Measurements from ENCODE around the gene LNPEP. TPM values are rescaled to one million over a fixed set of nuclear protein-coding genes. Genes with fewer than 3 reads are reported as not detected.

The LNPEP gene
- total and polyA plus RNA-seq, 10 of the 15 experiments (the other 5 are each of a cell fraction or from before 2014, with no cell fraction given): 5.6 to 54.9 (median 25.0) TPM

- no peak for TF ChIP-seq REST (IDR thresholded peaks at IDR 0.05; ENCODE audit: low read depth, low read length)
- peak; percentile 52; the same call in 1 of the 2 replicates for TF ChIP-seq GABPA (IDR thresholded peaks at IDR 0.05; ENCODE audit: low read depth)
- no peak for TF ChIP-seq PML (IDR thresholded peaks at IDR 0.05; ENCODE audit: low read length)
- no peak for TF ChIP-seq NFYB (IDR thresholded peaks at IDR 0.05; ENCODE audit: insufficient read depth, low read depth, low read length)
- TF ChIP-seq NR2F1 (conservative IDR thresholded peaks at IDR 0.05): peak; percentile 85
- no peak for TF ChIP-seq ZSCAN29 (IDR thresholded peaks at IDR 0.05)
- no peak for TF ChIP-seq TCF12 (IDR thresholded peaks at IDR 0.05; ENCODE audit: low read depth, low read length)
Measured at GRCh38 chr5:96896806-96897205, 39.1 kb upstream of the LNPEP start (continued).

- RAD21 ChIA-PET (ENCODE audit: unreplicated experiment): interaction anchor here (0.6 to 6.8 kb wide), 7 partner anchors 25 to 94 kb away, joined by 3 to 134 read pairs (median 3); partner anchors contain the start of gene ERAP1
- TF ChIP-seq ETV6 (conservative IDR thresholded peaks at IDR 0.05 in 1 of 2, IDR thresholded peaks at IDR 0.05 in 1 of 2; ENCODE audit: borderline replicate concordance in 1 of 2, low read depth in 1 of 2) (peak in 1 of 2 experiments; percentile 35; a peak in 1 of 4 replicates), NFIC (IDR thresholded peaks at IDR 0.05; ENCODE audit: low read depth, low read length) (peak; percentile 47; the same call in 1 of the 2 replicates), TCF3 (IDR thresholded peaks at IDR 0.05; ENCODE audit: borderline replicate concordance, insufficient read depth, low read depth, low read length) (no peak), CBFB (IDR thresholded peaks at IDR 0.05; ENCODE audit: low read depth) (no peak), EZH2 (IDR thresholded peaks at IDR 0.05; ENCODE audit: borderline replicate concordance, control insufficient read depth, low read depth, low read length) (no peak), IRF3 (IDR thresholded peaks at IDR 0.05) (no peak), CREM (IDR thresholded peaks at IDR 0.05; ENCODE audit: low read depth) (no peak), RUNX3 (IDR thresholded peaks at IDR 0.05; ENCODE audit: low read length) (peak; percentile 50; the same call in 1 of the 2 replicates), CHD1 (IDR thresholded peaks at IDR 0.05; ENCODE audit: low read depth, low read length) (no peak), IKZF1 (conservative IDR thresholded peaks at IDR 0.05) (peak; percentile 25; the same call in 1 of the 2 replicates), IKZF2 (IDR thresholded peaks at IDR 0.05) (no peak), ATF7 (IDR thresholded peaks at IDR 0.05; ENCODE audit: low read depth) (no peak), GABPA (IDR thresholded peaks at IDR 0.05; ENCODE audit: low read depth) (no peak), FOS (IDR thresholded peaks at IDR 0.05; ENCODE audit: borderline replicate concordance, extremely low read depth, insufficient read length) (no peak)
Measured at GRCh38 chr5:96901384-96901783, 34.5 kb upstream of the LNPEP start.

More at GRCh38 chr5:96901384-96901783, 34.5 kb upstream of the LNPEP start:
- no peak for DNase-seq (ENCODE audit: low read depth, low spot score)
- Histone ChIP-seq H3K9me3 (replicated peaks; ENCODE audit: control insufficient read depth, insufficient read depth, low read length) (no peaks in the 10 kb centered on the region), H3K9ac (ENCODE audit: control insufficient read depth, insufficient read depth, low read length) (no peak overlapping the region), H3K4me3 (no peak overlapping the region), H3K36me3 (ENCODE audit: control insufficient read depth in 2 of 2, insufficient read depth in 2 of 2, low read length in 1 of 2) (peaks cover 5 to 28% of the 10 kb centered on the region in 2 experiments), H3K79me2 (ENCODE audit: control insufficient read depth, insufficient read depth, low read length) (no peaks in the 10 kb centered on the region), H4K20me1 (ENCODE audit: control insufficient read depth, insufficient read depth) (no peaks in the 10 kb centered on the region), H3K27me3 (replicated peaks in 1 of 2; ENCODE audit: control insufficient read depth in 2 of 2, insufficient read depth in 2 of 2, low read length in 1 of 2) (no peaks in the 10 kb centered on the region), H3K4me2 (ENCODE audit: control insufficient read depth, insufficient read depth) (no peak overlapping the region), H2AFZ (ENCODE audit: control insufficient read depth, low read depth, low read length) (no peak overlapping the region), H3K27ac (ENCODE audit: control insufficient read depth, insufficient read depth) (0 out of 2 replicates have a peak overlapping the region, but pooled peaks have one; percentile 1), H3K4me1 (ENCODE audit: control insufficient read depth, insufficient read depth, low read length) (peaks cover 8% of the 10 kb centered on the region; the same call in 1 of the 2 replicates)
- WGBS (ENCODE audit: insufficient coverage, insufficient replicate concordance, low lambda C conversion rate, missing lambda C conversion rate): 31% methylated on average over 6 of the region's 6 CpGs
- FAIRE-seq: no peak
- intact Hi-C loops (cut with micrococcal nuclease; ENCODE audit: unreplicated experiment) (loop anchor here (1.0 to 2.0 kb wide), 2 partner anchors 17 to 32 kb away; no protein-coding TSS in a partner anchor), in situ Hi-C loops (cut with MboI) (no loop called here)
- POLR2A ChIA-PET: interaction anchor here (0.6 kb wide), 2 partner anchors 30 to 88 kb away, joined by 3 to 5 read pairs; no protein-coding TSS in a partner anchor
- SMC1A ChIA-PET (ENCODE audit: uncharacterized antibody, unreplicated experiment): interaction anchor here (1.0 to 8.5 kb wide), 11 partner anchors 16 to 93 kb away, joined by 3 to 82 read pairs (median 3); partner anchors contain the start of gene ERAP2
- ATAC-seq: peak; percentile 24; the same call in 2 of the 3 replicates
- CTCF ChIA-PET: interaction anchor here (0.8 to 10.7 kb wide), 10 partner anchors 9 to 260 kb away, joined by 3 to 167 read pairs (median 4); no protein-coding TSS in a partner anchor
- no TSS peak for BruUV-seq (replicated peaks)

All from GM12878 (cell line).